Activated CD4-positive, alpha-beta memory T cell treated with anti-CD3 and anti-CD28 coated beads, Interleukin-2, amount 10 ng/mL, durations not matched to agents 7 days and 5 days (primary cell): ENCODE data around the gene RAD50. TPM values are rescaled to one million over a fixed set of nuclear protein-coding genes. Genes with fewer than 3 reads are reported as not detected.
A peak's percentile ranks its signal among the peaks of the same experiment; 100 is the strongest.
"Not testable (repeated sequence)": the region's sequence is repeated elsewhere in the genome, so short reads cannot be mapped to it uniquely, and the experiment has no call there.

Experiments
- CTCF ChIA-PET: fragments of 350-600 bp; sonication (Branson Sonifier 250); formaldehyde crosslinking; loops from one replicate; lab custom pipeline; 2021; ENCODE audit warnings: antibody characterized with exemption, inconsistent platforms; lab: Charles Lee
- POLR2A ChIA-PET: fragments of 350-600 bp; sonication (Branson Sonifier 250); formaldehyde crosslinking; loops from one replicate; lab custom pipeline; 2021; ENCODE audit warnings: antibody characterized with exemption; lab: Charles Lee
- DNase-seq: peaks from one replicate; pipeline ENCODE4 v3.0.0-alpha.2; 2020
- H3K27ac Mint-ChIP-seq: one replicate; pipeline ENCODE4 v1.8.0; 2021; ENCODE audit warnings: mild to moderate bottlenecking, mixed read lengths
- H3K27me3 Mint-ChIP-seq: one replicate; pipeline ENCODE4 v1.8.0; 2021; ENCODE audit warnings: mixed read lengths
- H3K36me3 Mint-ChIP-seq: one replicate; pipeline ENCODE4 v1.8.0; 2021; ENCODE audit warnings: low read depth, mixed read lengths
- H3K4me1 Mint-ChIP-seq: one replicate; pipeline ENCODE4 v1.8.0; 2021; ENCODE audit warnings: mixed read lengths
- H3K4me3 Mint-ChIP-seq: one replicate; pipeline ENCODE4 v1.8.0; 2021; ENCODE audit warnings: mild to moderate bottlenecking, mixed read lengths
- H3K9me3 Mint-ChIP-seq: one replicate; pipeline ENCODE4 v1.8.0; 2021; ENCODE audit warnings: mixed read lengths
- total RNA-seq, 2 experiments: library from RNA; stranded (reverse); gene quantifications; one replicate each; pipeline ENCODE4 v1.2.3, GENCODE V29; 2021

Gene RAD50
- total RNA-seq, 2 experiments from 2014 or later = 35.6 to 38.9 TPM

GRCh38 chr5:132608107-132608506, 51.3 kb downstream of the RAD50 start:
- ChIA-PET POLR2A (no interaction called here), CTCF (no interaction called here)
- no peaks in the 10 kb centered on the region for H3K27me3 Mint-ChIP-seq
- no peak overlapping the region for H3K27ac Mint-ChIP-seq
- peaks cover 67% of the 10 kb centered on the region for H3K36me3 Mint-ChIP-seq
- no peak for DNase-seq
- peaks cover 13% of the 10 kb centered on the region for H3K4me1 Mint-ChIP-seq
- no peak overlapping the region for H3K4me3 Mint-ChIP-seq
- H3K9me3 Mint-ChIP-seq = no peaks in the 10 kb centered on the region

- Mint-ChIP-seq H3K27ac (no peak overlapping the region), H3K4me1 (peaks cover 3% of the 10 kb centered on the region), H3K4me3 (no peak overlapping the region), H3K9me3 (no peaks in the 10 kb centered on the region), H3K27me3 (no peaks in the 10 kb centered on the region), H3K36me3 (peaks cover 48% of the 10 kb centered on the region)
- ChIA-PET POLR2A (no interaction called here), CTCF (no interaction called here)
- no peak for DNase-seq
Measured at GRCh38 chr5:132611965-132612364, 55.2 kb downstream of the RAD50 start.

- H3K27me3 Mint-ChIP-seq = no peaks in the 10 kb centered on the region
- no peak overlapping the region for H3K4me3 Mint-ChIP-seq
- DNase-seq = no peak
- no peaks in the 10 kb centered on the region for H3K9me3 Mint-ChIP-seq
- CTCF ChIA-PET = interaction anchor here (0.6 kb wide), 1 partner anchor 29 kb away, joined by 4 read pairs; no protein-coding TSS in a partner anchor
- H3K36me3 Mint-ChIP-seq = peaks cover 47% of the 10 kb centered on the region
- H3K27ac Mint-ChIP-seq = no peak overlapping the region
- POLR2A ChIA-PET = interaction anchor here (0.6 kb wide), 1 partner anchor 201 kb away, joined by 3 read pairs; no protein-coding TSS in a partner anchor
- H3K4me1 Mint-ChIP-seq = no peaks in the 10 kb centered on the region
Measured at GRCh38 chr5:132612846-132613245, 56.1 kb downstream of the RAD50 start.

- H3K36me3 Mint-ChIP-seq = peaks cover 59% of the 10 kb centered on the region
- H3K27ac Mint-ChIP-seq = no peak overlapping the region
- H3K27me3 Mint-ChIP-seq = no peaks in the 10 kb centered on the region
- H3K4me1 Mint-ChIP-seq = peaks cover 6% of the 10 kb centered on the region
- H3K9me3 Mint-ChIP-seq = no peaks in the 10 kb centered on the region
- H3K4me3 Mint-ChIP-seq = no peak overlapping the region
- no peak for DNase-seq
- ChIA-PET POLR2A (no interaction called here), CTCF (interaction anchor here (1.6 kb wide), 1 partner anchor 199 kb away, joined by 4 read pairs; no protein-coding TSS in a partner anchor)
Measured at GRCh38 chr5:132621699-132622098, 64.9 kb downstream of the RAD50 start.

- Mint-ChIP-seq H3K4me3 (no peak overlapping the region), H3K4me1 (peaks cover 10% of the 10 kb centered on the region), H3K27me3 (no peaks in the 10 kb centered on the region), H3K27ac (no peak overlapping the region), H3K9me3 (no peaks in the 10 kb centered on the region), H3K36me3 (peaks cover 62% of the 10 kb centered on the region)
- ChIA-PET POLR2A (no interaction called here), CTCF (interaction anchor here (1.0 to 1.6 kb wide), 3 partner anchors 91 to 198 kb away, joined by 3 to 4 read pairs (median 3); partner anchors contain the start of gene CCNI2)
- DNase-seq = no peak
Measured at GRCh38 chr5:132622608-132623007, 65.8 kb downstream of the RAD50 start.

GRCh38 chr5:132627470-132627869, 70.7 kb downstream of the RAD50 start:
- no peak overlapping the region for H3K4me3 Mint-ChIP-seq
- peak overlapping the region; percentile 2 for H3K27ac Mint-ChIP-seq
- ChIA-PET CTCF (no interaction called here), POLR2A (no interaction called here)
- no peaks in the 10 kb centered on the region for H3K27me3 Mint-ChIP-seq
- H3K36me3 Mint-ChIP-seq = peaks cover 63% of the 10 kb centered on the region
- no peaks in the 10 kb centered on the region for H3K9me3 Mint-ChIP-seq
- H3K4me1 Mint-ChIP-seq = peaks cover 45% of the 10 kb centered on the region
- DNase-seq = no peak

GRCh38 chr5:132628814-132629213, 72.0 kb downstream of the RAD50 start:
- ChIA-PET POLR2A (interaction anchor here (1.0 to 2.9 kb wide), 5 partner anchors 11 to 119 kb away, joined by 3 to 14 read pairs (median 6); partner anchors contain the start of genes CCNI2 and IL4), CTCF (no interaction called here)
- no peak for DNase-seq
- H3K4me3 Mint-ChIP-seq = peak overlapping the region; percentile 25
- peak overlapping the region; percentile 83 for H3K27ac Mint-ChIP-seq
- H3K27me3 Mint-ChIP-seq = no peaks in the 10 kb centered on the region
- peaks cover 40% of the 10 kb centered on the region for H3K4me1 Mint-ChIP-seq
- H3K36me3 Mint-ChIP-seq = peaks cover 52% of the 10 kb centered on the region
- no peaks in the 10 kb centered on the region for H3K9me3 Mint-ChIP-seq

GRCh38 chr5:132629230-132629944, 72.6 kb downstream of the RAD50 start:
- DNase-seq = no peak
- H3K27ac Mint-ChIP-seq = peak overlapping the region; percentile 83

GRCh38 chr5:132633587-132633986, 76.8 kb downstream of the RAD50 start:
- Mint-ChIP-seq H3K36me3 (peaks cover 65% of the 10 kb centered on the region), H3K4me1 (peaks cover 64% of the 10 kb centered on the region)
- H3K27me3 Mint-ChIP-seq, H3K27ac Mint-ChIP-seq, H3K9me3 Mint-ChIP-seq, DNase-seq, H3K4me3 Mint-ChIP-seq, CTCF ChIA-PET: not testable (repeated sequence)
- POLR2A ChIA-PET = interaction anchor here (1.2 to 2.1 kb wide), 2 partner anchors 8 to 24 kb away, joined by 3 to 5 read pairs; partner anchors contain the start of gene IL13

More at GRCh38 chr5:132629230-132629944, 72.6 kb downstream of the RAD50 start:
- Mint-ChIP-seq H3K9me3 (no peaks in the 10 kb centered on the region), H3K27me3 (no peaks in the 10 kb centered on the region), H3K4me3 (peak overlapping the region; percentile 25), H3K4me1 (peaks cover 42% of the 10 kb centered on the region), H3K36me3 (peaks cover 53% of the 10 kb centered on the region)
- POLR2A ChIA-PET = interaction anchor here (1.0 to 2.9 kb wide), 6 partner anchors 11 to 152 kb away, joined by 3 to 14 read pairs (median 5); partner anchors contain the start of genes CCNI2 and IL4
- CTCF ChIA-PET = interaction anchor here (0.7 to 1.7 kb wide), 4 partner anchors 12 to 134 kb away, joined by 3 to 5 read pairs (median 4); no protein-coding TSS in a partner anchor

- Mint-ChIP-seq H3K36me3 (peaks cover 68% of the 10 kb centered on the region), H3K9me3 (no peaks in the 10 kb centered on the region), H3K27ac (peak overlapping the region; percentile 88), H3K4me1 (peaks cover 65% of the 10 kb centered on the region), H3K27me3 (no peaks in the 10 kb centered on the region), H3K4me3 (no peak overlapping the region)
- DNase-seq = no peak
- POLR2A ChIA-PET = interaction anchor here (1.1 kb wide), 1 partner anchor 54 kb away, joined by 3 read pairs; no protein-coding TSS in a partner anchor
- CTCF ChIA-PET = no interaction called here
Measured at GRCh38 chr5:132635873-132636272, 79.1 kb downstream of the RAD50 start.

GRCh38 chr5:132637241-132637640, 80.5 kb downstream of the RAD50 start:
- Mint-ChIP-seq H3K4me3 (no peak overlapping the region), H3K27me3 (no peaks in the 10 kb centered on the region), H3K9me3 (no peaks in the 10 kb centered on the region), H3K27ac (peak overlapping the region; percentile 53), H3K4me1 (peaks cover 73% of the 10 kb centered on the region), H3K36me3 (peaks cover 70% of the 10 kb centered on the region)
- CTCF ChIA-PET = no interaction called here
- DNase-seq = no peak
- POLR2A ChIA-PET = interaction anchor here (1.0 kb wide), 1 partner anchor 80 kb away, joined by 4 read pairs; the partner anchor contains the start of gene RAD50

GRCh38 chr5:132639706-132640130, 82.9 kb downstream of the RAD50 start:
- Mint-ChIP-seq H3K36me3 (peaks cover 82% of the 10 kb centered on the region), H3K27me3 (no peaks in the 10 kb centered on the region), H3K4me1 (peaks cover 81% of the 10 kb centered on the region), H3K9me3 (no peaks in the 10 kb centered on the region), H3K4me3 (no peak overlapping the region), H3K27ac (peak overlapping the region; percentile 82)
- CTCF ChIA-PET = interaction anchor here (0.6 to 1.8 kb wide), 2 partner anchors 86 to 181 kb away, joined by 3 to 5 read pairs; no protein-coding TSS in a partner anchor
- DNase-seq = peak; percentile 43
- POLR2A ChIA-PET = interaction anchor here (1.0 to 2.3 kb wide), 5 partner anchors 11 to 82 kb away, joined by 3 to 12 read pairs (median 5); partner anchors contain the start of genes IL13, IL4 and RAD50

GRCh38 chr5:132640613-132641012, 83.8 kb downstream of the RAD50 start:
- Mint-ChIP-seq H3K36me3 (peaks cover 82% of the 10 kb centered on the region), H3K9me3 (no peaks in the 10 kb centered on the region), H3K4me3 (no peak overlapping the region), H3K27me3 (no peaks in the 10 kb centered on the region), H3K27ac (peak overlapping the region; percentile 82), H3K4me1 (peaks cover 73% of the 10 kb centered on the region)
- CTCF ChIA-PET = interaction anchor here (0.5 to 1.8 kb wide), 3 partner anchors 11 to 180 kb away, joined by 4 to 5 read pairs (median 4); no protein-coding TSS in a partner anchor
- DNase-seq = no peak
- POLR2A ChIA-PET = interaction anchor here (0.8 to 2.2 kb wide), 9 partner anchors 8 to 229 kb away, joined by 3 to 14 read pairs (median 3); partner anchors contain the start of gene IL13
